ENCODE results near the gene CEP72.

CEP72 gene

GRCh38 chr5:609506-609905 is 2.6 kb upstream of the CEP72 start:
- Histone ChIP-seq H3K36me3 (ENCODE audit: insufficient read depth, low read length) (no peaks in the 10 kb centered on the region), H3K27me3 (ENCODE audit: control insufficient read depth in 1 of 2, insufficient read depth in 2 of 2, low read length in 2 of 2) (peaks cover 0 to 8% of the 10 kb centered on the region in 2 donors), H3K4me3 (ENCODE audit: low read depth in 1 of 2, low read length in 2 of 2) (no peak overlapping the region), H3K9me3 (ENCODE audit: low read length) (no peaks in the 10 kb centered on the region), H3K9ac (ENCODE audit: low read length) (no peak overlapping the region), H3K27ac (ENCODE audit: low read depth, low read length) (no peak overlapping the region), H3K4me1 (ENCODE audit: insufficient read depth, low read length) (peaks cover 6% of the 10 kb centered on the region)

- H3K9ac ChIP-seq (ENCODE audit: low read length), result no peak overlapping the region
- H3K9me3 ChIP-seq (ENCODE audit: low read length), result no peaks in the 10 kb centered on the region
- H3K36me3 ChIP-seq (ENCODE audit: insufficient read depth, low read length), result no peaks in the 10 kb centered on the region
- H3K4me1 ChIP-seq (ENCODE audit: insufficient read depth, low read length), result peaks cover 6% of the 10 kb centered on the region
- H3K4me3 ChIP-seq (ENCODE audit: low read depth in 1 of 2, low read length in 2 of 2), result no peak overlapping the region
- H3K27ac ChIP-seq (ENCODE audit: low read depth, low read length), result no peak overlapping the region
- H3K27me3 ChIP-seq (ENCODE audit: control insufficient read depth in 1 of 2, insufficient read depth in 2 of 2, low read length in 2 of 2), result peaks cover 0 to 8% of the 10 kb centered on the region in 2 donors
These were observed 2.0 kb upstream of the CEP72 start for GRCh38 chr5:610011-610743.

- peak overlapping the region; percentile 50 to 64 for H3K4me3 ChIP-seq (ENCODE audit: low read depth in 1 of 2, low read length in 2 of 2)
- H3K4me1 ChIP-seq (ENCODE audit: insufficient read depth, low read length), result peaks cover 6% of the 10 kb centered on the region
- H3K9ac ChIP-seq (ENCODE audit: low read length), result no peak overlapping the region
- no peaks in the 10 kb centered on the region for H3K9me3 ChIP-seq (ENCODE audit: low read length)
- no peaks in the 10 kb centered on the region for H3K36me3 ChIP-seq (ENCODE audit: insufficient read depth, low read length)
- H3K27me3 ChIP-seq (ENCODE audit: control insufficient read depth in 1 of 2, insufficient read depth in 2 of 2, low read length in 2 of 2), result peaks cover 0 to 8% of the 10 kb centered on the region in 2 donors
- H3K27ac ChIP-seq (ENCODE audit: low read depth, low read length), result no peak overlapping the region
These were observed 1.1 kb upstream of the CEP72 start for GRCh38 chr5:610744-611730.

- Histone ChIP-seq H3K9ac (ENCODE audit: low read length) (no peak overlapping the region), H3K36me3 (ENCODE audit: insufficient read depth, low read length) (no peaks in the 10 kb centered on the region), H3K27ac (ENCODE audit: low read depth, low read length) (no peak overlapping the region), H3K9me3 (ENCODE audit: low read length) (no peaks in the 10 kb centered on the region), H3K4me1 (ENCODE audit: insufficient read depth, low read length) (peaks cover 6% of the 10 kb centered on the region), H3K4me3 (ENCODE audit: low read depth in 1 of 2, low read length in 2 of 2) (peak overlapping the region; percentile 56 to 64), H3K27me3 (ENCODE audit: control insufficient read depth in 1 of 2, insufficient read depth in 2 of 2, low read length in 2 of 2) (peaks cover 0 to 4% of the 10 kb centered on the region in 2 donors)
These were observed 621 bp downstream of the CEP72 start for GRCh38 chr5:612498-613424.

GRCh38 chr5:616484-617039 is 4.4 kb downstream of the CEP72 start:
- Histone ChIP-seq H3K4me3 (ENCODE audit: low read depth in 1 of 2, low read length in 2 of 2) (no peak overlapping the region), H3K9me3 (ENCODE audit: low read length) (no peaks in the 10 kb centered on the region), H3K36me3 (ENCODE audit: insufficient read depth, low read length) (no peaks in the 10 kb centered on the region), H3K27me3 (ENCODE audit: control insufficient read depth in 1 of 2, insufficient read depth in 2 of 2, low read length in 2 of 2) (no peaks in the 10 kb centered on the region), H3K9ac (ENCODE audit: low read length) (no peak overlapping the region), H3K27ac (ENCODE audit: low read depth, low read length) (no peak overlapping the region), H3K4me1 (ENCODE audit: insufficient read depth, low read length) (peaks cover under 1% of the 10 kb centered on the region)

GRCh38 chr5:617896-618295 is 5.8 kb downstream of the CEP72 start:
- no peak overlapping the region for H3K9ac ChIP-seq (ENCODE audit: low read length)
- H3K4me1 ChIP-seq (ENCODE audit: insufficient read depth, low read length), result no peaks in the 10 kb centered on the region
- H3K36me3 ChIP-seq (ENCODE audit: insufficient read depth, low read length), result no peaks in the 10 kb centered on the region
- no peak overlapping the region for H3K4me3 ChIP-seq (ENCODE audit: low read depth in 1 of 2, low read length in 2 of 2)
- H3K9me3 ChIP-seq (ENCODE audit: low read length), result no peaks in the 10 kb centered on the region
- no peaks in the 10 kb centered on the region for H3K27me3 ChIP-seq (ENCODE audit: control insufficient read depth in 1 of 2, insufficient read depth in 2 of 2, low read length in 2 of 2)
- H3K27ac ChIP-seq (ENCODE audit: low read depth, low read length), result no peak overlapping the region

- Histone ChIP-seq H3K4me3 (ENCODE audit: low read depth in 1 of 2, low read length in 2 of 2) (no peak overlapping the region), H3K36me3 (ENCODE audit: insufficient read depth, low read length) (no peaks in the 10 kb centered on the region), H3K9me3 (ENCODE audit: low read length) (no peaks in the 10 kb centered on the region), H3K9ac (ENCODE audit: low read length) (no peak overlapping the region), H3K4me1 (ENCODE audit: insufficient read depth, low read length) (no peaks in the 10 kb centered on the region), H3K27ac (ENCODE audit: low read depth, low read length) (no peak overlapping the region), H3K27me3 (ENCODE audit: control insufficient read depth in 1 of 2, insufficient read depth in 2 of 2, low read length in 2 of 2) (no peaks in the 10 kb centered on the region)
These were observed 6.3 kb downstream of the CEP72 start for GRCh38 chr5:618450-618849.

- Histone ChIP-seq H3K4me3 (ENCODE audit: low read depth in 1 of 2, low read length in 2 of 2) (no peak overlapping the region), H3K27ac (ENCODE audit: low read depth, low read length) (no peak overlapping the region), H3K27me3 (ENCODE audit: control insufficient read depth in 1 of 2, insufficient read depth in 2 of 2, low read length in 2 of 2) (no peaks in the 10 kb centered on the region), H3K9me3 (ENCODE audit: low read length) (no peaks in the 10 kb centered on the region), H3K9ac (ENCODE audit: low read length) (no peak overlapping the region), H3K4me1 (ENCODE audit: insufficient read depth, low read length) (no peaks in the 10 kb centered on the region), H3K36me3 (ENCODE audit: insufficient read depth, low read length) (no peaks in the 10 kb centered on the region)
These were observed 7.3 kb downstream of the CEP72 start for GRCh38 chr5:619444-619843.

GRCh38 chr5:620152-620551 is 8.0 kb downstream of the CEP72 start:
- Histone ChIP-seq H3K27ac (ENCODE audit: low read depth, low read length) (no peak overlapping the region), H3K9me3 (ENCODE audit: low read length) (no peaks in the 10 kb centered on the region), H3K27me3 (ENCODE audit: control insufficient read depth in 1 of 2, insufficient read depth in 2 of 2, low read length in 2 of 2) (no peaks in the 10 kb centered on the region), H3K4me3 (ENCODE audit: low read depth in 1 of 2, low read length in 2 of 2) (no peak overlapping the region), H3K36me3 (ENCODE audit: insufficient read depth, low read length) (no peaks in the 10 kb centered on the region), H3K4me1 (ENCODE audit: insufficient read depth, low read length) (no peaks in the 10 kb centered on the region), H3K9ac (ENCODE audit: low read length) (no peak overlapping the region)

- Histone ChIP-seq H3K9ac (ENCODE audit: low read length) (no peak overlapping the region), H3K27ac (ENCODE audit: low read depth, low read length) (no peak overlapping the region), H3K4me1 (ENCODE audit: insufficient read depth, low read length) (no peaks in the 10 kb centered on the region), H3K27me3 (ENCODE audit: control insufficient read depth in 1 of 2, insufficient read depth in 2 of 2, low read length in 2 of 2) (no peaks in the 10 kb centered on the region), H3K36me3 (ENCODE audit: insufficient read depth, low read length) (no peaks in the 10 kb centered on the region), H3K4me3 (ENCODE audit: low read depth in 1 of 2, low read length in 2 of 2) (no peak overlapping the region), H3K9me3 (ENCODE audit: low read length) (no peaks in the 10 kb centered on the region)
These were observed 8.5 kb downstream of the CEP72 start for GRCh38 chr5:620586-621180.

Measured in muscle layer of colon (tissue), 2 donors.